HEK293 (cell line): Measurements from ENCODE around the gene EQTN.

ENCODE experiments used
- CTCF ChIA-PET: fragments of 350-600 bp; formaldehyde crosslinking; extraction: SDS; loops from one replicate; lab custom pipeline; 2021; ENCODE audit warnings: antibody characterized with exemption; lab: Yijun Ruan, JAX
- POLR2A ChIA-PET: fragments of 300-600 bp; formaldehyde crosslinking; extraction: SDS; loops from one replicate; lab custom pipeline; 2020; ENCODE audit warnings: antibody characterized with exemption, inconsistent platforms; lab: Yijun Ruan, JAX
- H3K27ac ChIP-seq: fragments of 200-500 bp; sonication (Bioruptor generic); 2 replicates; pipeline ENCODE4 v1.5.1; 2014; ENCODE audit warnings: low read depth, low read length, control low read depth, inconsistent platforms; ENCODE audit errors: extremely low read depth
- H3K36me3 ChIP-seq, 2 experiments: fragments of 200-500 bp in 1 of 2; sonication (Bioruptor generic) in 1 of 2; 1 replicate in 1 of 2; 2 replicates in 1 of 2; pipeline ENCODE4 v1.5.1; 2014 to 2017; ENCODE audit warnings: inconsistent platforms in 2 of 2, low read length in 2 of 2; ENCODE audit not compliant: control insufficient read depth in 2 of 2, insufficient read depth in 1 of 2
- H3K4me1 ChIP-seq: fragments of 200-500 bp; sonication (Bioruptor generic); 2 replicates; pipeline ENCODE4 v1.5.1; 2014; ENCODE audit warnings: mild to moderate bottlenecking, low read length, inconsistent platforms; ENCODE audit not compliant: control insufficient read depth, insufficient read depth
- H3K4me3 ChIP-seq: 2 replicates; pipeline ENCODE4 v1.5.1; 2011; ENCODE audit warnings: low read depth, mild to moderate bottlenecking, control low read depth, low read length, moderate library complexity
- H3K9me3 ChIP-seq: fragments of 200-500 bp; sonication (Bioruptor generic); 2 replicates; pipeline ENCODE4 v1.5.1; 2014; ENCODE audit warnings: low read depth, low read length, inconsistent platforms; ENCODE audit not compliant: control insufficient read depth, insufficient read depth
- BCL11A ChIP-seq: fragments of 450-650 bp; formaldehyde crosslinking; IDR thresholded peaks from 2 replicates; pipeline ENCODE4 v1.5.1; 2016; ENCODE audit warnings: low read depth, missing biosample characterization, missing genetic modification characterization
- EGR2 ChIP-seq: fragments of 450-650 bp; formaldehyde crosslinking; IDR thresholded peaks from 2 replicates; pipeline ENCODE4 v1.5.1; 2016; ENCODE audit warnings: low read depth, missing biosample characterization, missing genetic modification characterization
- FEZF1 ChIP-seq: fragments of 450-650 bp; formaldehyde crosslinking; IDR thresholded peaks from 2 replicates; pipeline ENCODE4 v1.5.1; 2016; ENCODE audit warnings: missing biosample characterization, missing genetic modification characterization
- GLI2 ChIP-seq: fragments of 450-650 bp; formaldehyde crosslinking; IDR thresholded peaks from 2 replicates; pipeline ENCODE4; 2017; ENCODE audit warnings: missing biosample characterization, missing genetic modification characterization, low read depth, borderline replicate concordance
- HOXD13 ChIP-seq: sonication (generic); formaldehyde crosslinking; IDR thresholded peaks from 2 replicates; pipeline ENCODE4 v1.8.0; 2022; ENCODE audit warnings: missing genetic modification reagents, borderline replicate concordance
- KLF10 ChIP-seq: fragments of 450-650 bp; IDR thresholded peaks from 2 replicates; pipeline ENCODE4 v1.5.1; 2018; ENCODE audit warnings: missing biosample characterization, mild to moderate bottlenecking, missing genetic modification characterization
- KLF16 ChIP-seq: fragments of 450-650 bp; formaldehyde crosslinking; IDR thresholded peaks from 2 replicates; pipeline ENCODE4 v1.5.1; 2017; ENCODE audit warnings: missing biosample characterization, missing genetic modification characterization
- MYNN ChIP-seq: fragments of 450-650 bp; formaldehyde crosslinking; IDR thresholded peaks from 2 replicates; pipeline ENCODE4 v1.5.1; 2016; ENCODE audit warnings: missing biosample characterization, missing genetic modification characterization, borderline replicate concordance
- MZF1 ChIP-seq: fragments of 450-650 bp; formaldehyde crosslinking; IDR thresholded peaks from 2 replicates; pipeline ENCODE4 v1.5.1; 2017; ENCODE audit warnings: missing biosample characterization, missing genetic modification characterization, borderline replicate concordance
- PRDM1 ChIP-seq: fragments of 450-650 bp; formaldehyde crosslinking; IDR thresholded peaks from 2 replicates; pipeline ENCODE4; 2016; ENCODE audit warnings: missing biosample characterization, missing genetic modification characterization
- SETDB1 ChIP-seq: IDR thresholded peaks from one replicate; pipeline ENCODE4 v1.6.1; 2017; ENCODE audit warnings: mild to moderate bottlenecking, low read length, moderate library complexity, mixed read lengths; ENCODE audit not compliant: insufficient read length
- ZBTB8A ChIP-seq: fragments of 450-650 bp; formaldehyde crosslinking; IDR thresholded peaks from 2 replicates; pipeline ENCODE4 v1.5.1; 2016; ENCODE audit warnings: missing biosample characterization, missing genetic modification characterization
- ZEB2 ChIP-seq: fragments of 450-650 bp; formaldehyde crosslinking; IDR thresholded peaks from 2 replicates; pipeline ENCODE4 v1.5.1; 2016; ENCODE audit warnings: missing biosample characterization, missing genetic modification characterization
- ZFP69B ChIP-seq: fragments of 450-650 bp; formaldehyde crosslinking; IDR thresholded peaks from 2 replicates; pipeline ENCODE4 v1.5.1; 2016; ENCODE audit warnings: missing biosample characterization, missing genetic modification characterization
- ZIC2 ChIP-seq: fragments of 450-650 bp; formaldehyde crosslinking; IDR thresholded peaks from 2 replicates; pipeline ENCODE4 v1.5.1; 2016; ENCODE audit warnings: missing biosample characterization, missing genetic modification characterization
- ZNF112 ChIP-seq: fragments of 450-650 bp; formaldehyde crosslinking; IDR thresholded peaks from 2 replicates; pipeline ENCODE4 v1.5.0; 2017; ENCODE audit warnings: missing biosample characterization, missing genetic modification characterization
- ZNF2 ChIP-seq: fragments of 450-650 bp; formaldehyde crosslinking; IDR thresholded peaks from 2 replicates; pipeline ENCODE4 v1.5.1; 2016; ENCODE audit warnings: missing biosample characterization, missing genetic modification characterization
- ZNF211 ChIP-seq: fragments of 450-650 bp; formaldehyde crosslinking; IDR thresholded peaks from 2 replicates; pipeline ENCODE4 v1.5.1; 2016; ENCODE audit warnings: low read depth, missing biosample characterization, missing genetic modification characterization
- ZNF324 ChIP-seq: fragments of 450-650 bp; formaldehyde crosslinking; IDR thresholded peaks from 2 replicates; pipeline ENCODE4 v1.5.1; 2016; ENCODE audit warnings: missing biosample characterization, missing genetic modification characterization
- ZNF335 ChIP-seq: fragments of 450-650 bp; formaldehyde crosslinking; conservative IDR thresholded peaks from 2 replicates; pipeline ENCODE4 v1.5.1; 2016; ENCODE audit warnings: missing biosample characterization, missing genetic modification characterization
- ZNF37A ChIP-seq: fragments of 450-650 bp; IDR thresholded peaks from 2 replicates; pipeline ENCODE4 v1.5.1; 2018; ENCODE audit warnings: missing biosample characterization, missing genetic modification characterization
- ZNF391 ChIP-seq: fragments of 450-650 bp; formaldehyde crosslinking; IDR thresholded peaks from 2 replicates; pipeline ENCODE4 v1.5.1; 2016; ENCODE audit warnings: low read depth, missing biosample characterization, missing genetic modification characterization, borderline replicate concordance
- ZNF48 ChIP-seq: fragments of 450-650 bp; formaldehyde crosslinking; IDR thresholded peaks from 2 replicates; pipeline ENCODE4 v1.5.1; 2016; ENCODE audit warnings: missing biosample characterization, missing genetic modification characterization
- ZNF529 ChIP-seq: fragments of 450-650 bp; formaldehyde crosslinking; IDR thresholded peaks from 2 replicates; pipeline ENCODE4 v1.5.1; 2017; ENCODE audit warnings: missing genetic modification characterization, missing biosample characterization; ENCODE audit not compliant: insufficient replicate concordance
- ZNF558 ChIP-seq: fragments of 450-650 bp; formaldehyde crosslinking; IDR thresholded peaks from 2 replicates; pipeline ENCODE4 v1.5.1; 2016; ENCODE audit warnings: missing biosample characterization, missing genetic modification characterization
- ZNF571 ChIP-seq: fragments of 450-650 bp; formaldehyde crosslinking; IDR thresholded peaks from 2 replicates; pipeline ENCODE4 v1.5.0; 2017; ENCODE audit warnings: missing biosample characterization, missing genetic modification characterization
- ZNF596 ChIP-seq: fragments of 450-650 bp; IDR thresholded peaks from 2 replicates; pipeline ENCODE4 v1.5.0; 2018; ENCODE audit warnings: missing biosample characterization, mild to moderate bottlenecking, missing genetic modification characterization, moderate library complexity
- ZNF843 ChIP-seq: fragments of 450-650 bp; formaldehyde crosslinking; IDR thresholded peaks from 2 replicates; pipeline ENCODE4 v1.5.1; 2016; ENCODE audit warnings: missing biosample characterization, missing genetic modification characterization
- ZSCAN23 ChIP-seq: fragments of 450-650 bp; formaldehyde crosslinking; IDR thresholded peaks from 2 replicates; pipeline ENCODE4 v1.5.1; 2016; ENCODE audit warnings: missing biosample characterization, missing genetic modification characterization
- ZSCAN30 ChIP-seq: fragments of 450-650 bp; IDR thresholded peaks from 2 replicates; pipeline ENCODE4 v1.5.1; 2018; ENCODE audit warnings: missing biosample characterization, mild to moderate bottlenecking, missing genetic modification characterization, moderate library complexity
- TF ChIP-seq, protein P1 (sequence below): fragments of 450-650 bp; formaldehyde crosslinking; IDR thresholded peaks from 2 replicates; pipeline ENCODE4 v1.5.1; 2017; ENCODE audit warnings: missing biosample characterization, missing genetic modification characterization

The EQTN gene

DNA sequence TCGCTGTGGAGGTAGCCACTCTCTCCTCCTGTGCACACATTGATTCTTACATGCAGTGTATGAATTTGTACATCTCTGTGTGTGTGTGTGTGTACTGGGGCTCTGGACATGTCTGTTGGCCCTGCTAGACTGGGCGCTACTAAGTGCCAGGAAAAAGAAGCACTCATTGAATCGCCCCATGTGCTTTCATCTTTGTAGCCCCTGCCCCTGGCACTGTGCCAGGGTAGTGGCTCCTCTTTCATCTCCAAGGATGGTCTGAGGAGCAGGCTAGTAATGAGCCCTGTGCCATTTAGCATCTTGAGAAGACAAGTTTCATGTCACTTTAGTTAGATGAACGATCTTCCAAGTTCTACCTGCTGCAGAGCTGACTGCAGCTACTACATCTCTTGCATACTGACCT, 34.4 kb upstream of the EQTN start:
- Histone ChIP-seq H3K36me3 (no peaks in the 10 kb centered on the region), H3K27ac (no peak overlapping the region), H3K9me3 (no peaks in the 10 kb centered on the region), H3K4me1 (no peaks in the 10 kb centered on the region), H3K4me3 (no peak overlapping the region)
- ChIA-PET CTCF (interaction anchor here (1.0 to 3.3 kb wide), 7 partner anchors 52 to 742 kb away, joined by 3 to 78 read pairs (median 7); partner anchors contain the start of gene MOB3B), POLR2A (no interaction called here)
- no peak for TF ChIP-seq ZNF48 (tag by site-specific recombination)

DNA sequence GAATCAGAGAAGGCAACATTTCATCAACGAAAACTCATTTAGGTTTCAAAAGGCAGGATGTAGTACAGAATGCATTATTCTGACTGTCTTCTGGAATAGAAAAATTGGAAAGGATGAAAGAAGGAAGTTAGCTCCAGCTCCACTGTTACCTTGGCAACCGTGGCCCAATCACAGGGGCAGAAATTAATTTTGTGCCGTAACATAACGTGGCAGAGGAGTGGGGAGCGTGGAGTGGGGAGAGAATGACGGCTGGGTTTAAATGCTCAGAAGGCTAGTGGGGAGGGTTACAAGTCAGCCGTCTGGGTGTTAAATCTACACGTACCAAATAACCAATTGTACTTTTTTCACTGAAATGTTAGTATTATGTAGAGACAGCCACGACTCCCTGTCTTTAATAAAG, 32.3 kb upstream of the EQTN start:
- CTCF ChIA-PET = interaction anchor here (0.6 to 1.0 kb wide), 2 partner anchors 200 to 218 kb away, joined by 3 read pairs; partner anchors contain the start of gene MOB3B
- Histone ChIP-seq H3K4me3 (no peak overlapping the region), H3K4me1 (no peaks in the 10 kb centered on the region), H3K9me3 (no peaks in the 10 kb centered on the region), H3K36me3 (no peaks in the 10 kb centered on the region), H3K27ac (no peak overlapping the region)
- no peak for TF ChIP-seq GLI2 (tag by site-specific recombination)
- no peak for TF ChIP-seq ZNF391 (tag by site-specific recombination)
- no peak for TF ChIP-seq ZNF596 (tag by site-specific recombination)
- TF ChIP-seq ZNF335 (tag by site-specific recombination) = no peak
- no peak for TF ChIP-seq ZNF571 (tag by site-specific recombination)
- no peak for TF ChIP-seq KLF10 (tag by site-specific recombination)
- no peak for TF ChIP-seq ZNF2 (tag by site-specific recombination)
- TF ChIP-seq BCL11A (tag by site-specific recombination) = no peak
- TF ChIP-seq MZF1 (tag by site-specific recombination) = no peak
- TF ChIP-seq KLF16 (tag by site-specific recombination) = no peak
- no peak for TF ChIP-seq ZNF843 (tag by site-specific recombination)
- TF ChIP-seq ZNF324 (tag by site-specific recombination) = no peak
- TF ChIP-seq SETDB1 = no peak
- no peak for TF ChIP-seq ZEB2 (tag by site-specific recombination)
- no peak for TF ChIP-seq PRDM1 (tag by site-specific recombination)
- TF ChIP-seq HOXD13 (CRISPR knock-in tag) = no peak
- TF ChIP-seq ZFP69B (tag by site-specific recombination) = no peak
- POLR2A ChIA-PET = no interaction called here

DNA sequence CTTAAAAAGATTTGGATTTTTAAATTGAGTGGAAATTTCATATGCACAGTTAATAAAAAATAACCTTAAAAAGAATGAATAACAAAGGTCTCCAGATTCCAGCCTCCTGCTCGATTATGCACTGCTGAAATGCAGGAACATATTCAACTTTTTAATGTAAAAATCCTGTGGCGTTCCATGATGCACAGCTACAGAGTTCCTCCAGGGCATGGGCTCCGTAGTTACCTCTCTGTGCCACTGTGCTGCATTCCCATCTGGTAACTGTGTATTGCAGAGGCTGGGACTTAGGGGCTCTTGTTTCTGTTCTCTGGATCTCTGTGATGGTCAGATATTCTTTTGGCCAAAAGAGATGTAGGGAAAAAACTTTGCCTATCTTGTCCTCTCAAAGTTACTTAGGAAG, 31.5 kb upstream of the EQTN start:
- Histone ChIP-seq H3K4me3 (no peak overlapping the region), H3K9me3 (no peaks in the 10 kb centered on the region), H3K36me3 (no peaks in the 10 kb centered on the region), H3K27ac (no peak overlapping the region), H3K4me1 (no peaks in the 10 kb centered on the region)
- ChIA-PET CTCF (interaction anchor here (0.6 to 1.7 kb wide), 4 partner anchors 119 to 219 kb away, joined by 3 to 5 read pairs (median 4); no protein-coding TSS in a partner anchor), POLR2A (no interaction called here)
- TF ChIP-seq MYNN (tag by site-specific recombination) (no peak), ZNF529 (tag by site-specific recombination) (no peak), ZSCAN30 (tag by site-specific recombination) (no peak), ZNF37A (tag by site-specific recombination) (no peak), ZIC2 (tag by site-specific recombination) (no peak), ZSCAN23 (tag by site-specific recombination) (no peak), ZNF211 (no peak), ZBTB8A (no peak), EGR2 (tag by site-specific recombination) (no peak), ZNF558 (tag by site-specific recombination) (no peak), FEZF1 (no peak), ZNF112 (tag by site-specific recombination) (no peak)
- TF ChIP-seq, protein P1, sequence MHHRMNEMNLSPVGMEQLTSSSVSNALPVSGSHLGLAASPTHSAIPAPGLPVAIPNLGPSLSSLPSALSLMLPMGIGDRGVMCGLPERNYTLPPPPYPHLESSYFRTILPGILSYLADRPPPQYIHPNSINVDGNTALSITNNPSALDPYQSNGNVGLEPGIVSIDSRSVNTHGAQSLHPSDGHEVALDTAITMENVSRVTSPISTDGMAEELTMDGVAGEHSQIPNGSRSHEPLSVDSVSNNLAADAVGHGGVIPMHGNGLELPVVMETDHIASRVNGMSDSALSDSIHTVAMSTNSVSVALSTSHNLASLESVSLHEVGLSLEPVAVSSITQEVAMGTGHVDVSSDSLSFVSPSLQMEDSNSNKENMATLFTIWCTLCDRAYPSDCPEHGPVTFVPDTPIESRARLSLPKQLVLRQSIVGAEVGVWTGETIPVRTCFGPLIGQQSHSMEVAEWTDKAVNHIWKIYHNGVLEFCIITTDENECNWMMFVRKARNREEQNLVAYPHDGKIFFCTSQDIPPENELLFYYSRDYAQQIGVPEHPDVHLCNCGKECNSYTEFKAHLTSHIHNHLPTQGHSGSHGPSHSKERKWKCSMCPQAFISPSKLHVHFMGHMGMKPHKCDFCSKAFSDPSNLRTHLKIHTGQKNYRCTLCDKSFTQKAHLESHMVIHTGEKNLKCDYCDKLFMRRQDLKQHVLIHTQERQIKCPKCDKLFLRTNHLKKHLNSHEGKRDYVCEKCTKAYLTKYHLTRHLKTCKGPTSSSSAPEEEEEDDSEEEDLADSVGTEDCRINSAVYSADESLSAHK (tag by site-specific recombination) = no peak
